Heart right ventricle (tissue), 16 donors: ENCODE data around the gene COL25A1. TPM values are rescaled to one million over a fixed set of nuclear protein-coding genes. Genes with fewer than 3 reads are reported as not detected.

Experiments
- ATAC-seq, 8 donors: fragments of 200-7000 bp; cut with Tn5 transposase; one replicate each; pipeline ENCODE4 v1.9.1; 2020; ENCODE audit warnings: mild to moderate bottlenecking in 8 of 8, moderate library complexity in 8 of 8, moderate number of reproducible peaks in 1 of 8
- DNase-seq, 2 donors: peaks; one replicate each; pipeline ENCODE4 v3.0.0-alpha.2; 2020
- H3K27ac ChIP-seq, 10 donors: fragments of 200-600 bp; sonication (generic) in 2 of 10; one replicate each; pipeline versions ENCODE4 v1.5.0 to v1.8.0; 2020 to 2022; ENCODE audit warnings: mild to moderate bottlenecking in 3 of 10
- H3K27me3 ChIP-seq, 7 donors: fragments of 200-600 bp; one replicate each; pipeline ENCODE4 v1.8.0; 2021 to 2022; ENCODE audit warnings: mild to moderate bottlenecking in 2 of 7
- H3K36me3 ChIP-seq, 9 donors: fragments of 200-600 bp; sonication (generic) in 1 of 9; one replicate each; pipeline versions ENCODE4 v1.5.0 to v1.8.0; 2020 to 2022; ENCODE audit warnings: mild to moderate bottlenecking in 2 of 9
- H3K4me1 ChIP-seq, 9 donors: fragments of 200-600 bp; sonication (generic) in 1 of 9; one replicate each; pipeline versions ENCODE4 v1.5.0 to v1.8.0; 2020 to 2022; ENCODE audit warnings: mild to moderate bottlenecking in 4 of 9
- H3K4me3 ChIP-seq, 10 donors: fragments of 200-600 bp; sonication (generic) in 2 of 10; one replicate each; pipeline versions ENCODE4 v1.5.0 to v1.8.0; 2020 to 2022; ENCODE audit warnings: mild to moderate bottlenecking in 7 of 10, moderate library complexity in 2 of 10
- H3K9me3 ChIP-seq, 11 donors: fragments of 200-600 bp in 10 of 11; sonication (generic) in 2 of 11; one replicate each; pipeline versions ENCODE4 v1.5.0 to v1.8.0; 2013 to 2022; ENCODE audit warnings: mild to moderate bottlenecking in 2 of 11, control low read depth in 1 of 11, moderate library complexity in 1 of 11
- CTCF ChIP-seq, 9 donors: fragments of 200-600 bp; sonication (generic) in 2 of 9; IDR thresholded peaks; one replicate each; pipeline versions ENCODE4 v1.5.0 to v1.8.0; 2021 to 2022; ENCODE audit warnings: antibody characterized with exemption in 9 of 9, mild to moderate bottlenecking in 5 of 9, moderate library complexity in 1 of 9
- WGBS, 2 donors: extraction: QIAGEN DNeasy Blood & Tissue Kit; methylation state at CpG; one replicate each; pipeline ENCODE4 v1.1.7; 2013; ENCODE audit warnings: inconsistent platforms in 1 of 2; 5-methylcytosine and 5-hydroxymethylcytosine counted together
- intact Hi-C, 10 donors: fragments of 100-400 bp; cut with DNase I; formaldehyde crosslinking; loops; one replicate each; pipeline versions ENCODE4 v1.11.1 to v1.14.2; 2022
- polyA plus RNA-seq, 2 donors: library from polyadenylated mRNA; stranded (reverse); fragments of 200-250 nt; gene quantifications; one replicate each; pipeline ENCODE4 v1.2.3, GENCODE V29; 2013
- total RNA-seq, 10 donors: library from RNA; stranded (reverse); fragmentation: NEBNext Ultra II Directional in 3 of 10; extraction: Animal tissue kit (Norgen Biotek cat#: 25700) in 3 of 10; gene quantifications; one replicate each; pipeline versions ENCODE4 v1.2.1 to v1.2.4, GENCODE V29; 2021 to 2023
- donor health status: Arrhythmogenic right ventricular cardiomyopathy.
- donor health status: ischemic (EF 13 %, LVEDD 7.1; RV severe dilation, severe dysfunction).
- donor health status: healthy with polysubstance abuse.
- donor health status: DM: no; HTN: yes; CAD: no.
- donor health status: DM: no; HTN: no; CAD: no.
- donor health status: ischemic (EF 25% LVEDD 6.9; RV normal size, moderate dysfunction).
- donor health status: ischemic (EF 25% LVEDD 5.7; RV mildly dilated, moderate dysfunction).
- donor health status: healthy.
- donor health status: DM: yes; HTN: yes; CAD: no.
- donor health status: Ischemic cardiomyopathy.
- donor health status: ischemic (EF 35%, LVEDD 5.7; RV mildly dilated, moderate dysfunction).
- donor health status: nonischemic (EF 11% LVEDD 7.7; RV severe dilation, severe dysfunction).
- donor health status: DM: yes; HTN: yes; CAD: no.
- donor health status: PGD.
- donor health status: ischemic (EF 29% LVEDD 5.4; RV normal size, mild dysfunction).
- donor health status: nonischemic (EF 23%, LVEDD 6.1; RV moderate dilation, normal function).

The COL25A1 gene
- total and polyA plus RNA-seq, 12 donors, result 0.07 to 1.2 (median 0.41) TPM

DNA sequence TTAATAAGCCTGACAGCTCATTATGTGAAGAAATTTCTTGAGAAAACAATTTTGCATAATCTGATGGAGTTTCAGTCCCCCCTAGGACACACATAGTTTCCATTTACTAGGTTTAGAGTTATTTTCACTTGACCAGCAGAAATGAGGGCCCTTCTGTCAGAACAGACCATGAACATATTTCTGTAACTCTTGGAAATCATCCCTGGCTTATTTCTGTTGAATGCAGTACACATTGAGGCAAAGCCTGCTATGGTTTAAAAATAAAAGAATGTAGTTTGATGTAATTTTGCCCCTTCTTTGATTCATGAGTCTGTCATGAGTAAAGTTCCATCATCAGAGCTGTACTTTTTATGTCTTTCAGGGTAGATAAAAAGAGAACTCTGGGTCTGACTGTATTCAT, 435.0 kb downstream of the COL25A1 start:
- no peaks in the 10 kb centered on the region for H3K27me3 ChIP-seq
- H3K9me3 ChIP-seq, result no peaks in the 10 kb centered on the region
- H3K4me3 ChIP-seq, result no peak overlapping the region
- no peaks in the 10 kb centered on the region for H3K36me3 ChIP-seq
- TF ChIP-seq CTCF (IDR thresholded peaks at IDR 0.05), result no peak
- intact Hi-C loops, result no loop called here
- H3K27ac ChIP-seq, result no peak overlapping the region
- DNase-seq, result no peak
- no peak for ATAC-seq
- H3K4me1 ChIP-seq, result no peaks in the 10 kb centered on the region

- DNase-seq (no peak), ATAC-seq (peak in 1 of 8 donors; percentile 47)
- H3K27ac ChIP-seq, result no peak overlapping the region
- no peaks in the 10 kb centered on the region for H3K27me3 ChIP-seq
- H3K4me3 ChIP-seq, result no peak overlapping the region
- H3K4me1 ChIP-seq, result no peaks in the 10 kb centered on the region
- H3K36me3 ChIP-seq, result no peaks in the 10 kb centered on the region
- 61 to 74% methylated on average over 2 of the region's 2 CpGs for WGBS, 2 donors
- no peaks in the 10 kb centered on the region for H3K9me3 ChIP-seq
- no peak for TF ChIP-seq CTCF (IDR thresholded peaks at IDR 0.05)
- intact Hi-C loops, result no loop called here
Observed at GRCh38 chr4:108861334-108861733, 441.1 kb downstream of the COL25A1 start.

DNA sequence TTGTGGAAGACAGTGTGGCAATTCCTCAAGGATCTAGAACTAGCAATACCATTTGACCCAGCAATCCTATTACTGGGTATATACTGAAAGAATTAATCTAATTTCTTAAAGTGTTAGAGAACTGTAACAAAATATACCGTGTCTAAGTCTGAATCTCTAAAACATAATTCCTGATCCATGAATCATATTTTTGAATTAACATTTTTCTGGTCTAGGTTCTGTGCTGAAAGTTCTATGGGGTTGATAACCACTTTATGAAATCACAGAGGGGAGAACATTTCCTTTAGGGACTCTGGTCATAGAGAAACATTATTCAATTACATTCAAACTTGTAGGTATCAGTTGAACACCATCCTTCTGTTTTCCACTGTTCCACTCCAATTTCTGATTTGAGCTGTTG, 447.7 kb downstream of the COL25A1 start:
- Histone ChIP-seq H3K4me1 (no peaks in the 10 kb centered on the region), H3K36me3 (no peaks in the 10 kb centered on the region), H3K9me3 (no peaks in the 10 kb centered on the region), H3K27ac (no peak overlapping the region), H3K27me3 (no peaks in the 10 kb centered on the region), H3K4me3 (no peak overlapping the region)
- DNase-seq (no peak), ATAC-seq (no peak)
- WGBS, 2 donors, result 90% methylated on average over 1 of the region's 1 CpG
- TF ChIP-seq CTCF (IDR thresholded peaks at IDR 0.05), result no peak
- intact Hi-C loops, result no loop called here

DNA sequence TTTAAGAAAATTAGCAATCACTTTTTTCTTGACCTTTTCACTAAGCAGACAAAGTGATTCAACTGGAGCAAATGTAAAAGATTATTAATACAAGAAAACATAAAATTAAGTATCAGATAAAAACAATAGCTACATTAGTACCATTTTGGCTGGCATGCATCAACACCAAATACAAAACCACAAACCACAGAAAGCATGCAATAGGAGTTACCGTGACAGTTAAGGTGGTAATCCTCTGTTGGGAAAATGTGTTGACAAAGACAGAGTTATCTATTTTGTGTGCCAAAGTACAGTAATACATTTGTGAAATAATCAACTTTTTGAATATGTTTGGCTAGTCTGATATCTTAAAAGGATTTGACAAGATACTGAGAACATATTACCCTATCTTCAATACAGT, 449.8 kb downstream of the COL25A1 start:
- no peak for TF ChIP-seq CTCF (IDR thresholded peaks at IDR 0.05)
- DNase-seq, result no peak
- no peaks in the 10 kb centered on the region for H3K27me3 ChIP-seq
- intact Hi-C loops, result no loop called here
- H3K9me3 ChIP-seq, result no peaks in the 10 kb centered on the region
- ATAC-seq, result no peak
- WGBS, 2 donors, result 80 to 94% methylated on average over 1 of the region's 1 CpG
- H3K27ac ChIP-seq, result no peak overlapping the region
- no peak overlapping the region for H3K4me3 ChIP-seq
- no peaks in the 10 kb centered on the region for H3K36me3 ChIP-seq
- no peaks in the 10 kb centered on the region for H3K4me1 ChIP-seq

DNA sequence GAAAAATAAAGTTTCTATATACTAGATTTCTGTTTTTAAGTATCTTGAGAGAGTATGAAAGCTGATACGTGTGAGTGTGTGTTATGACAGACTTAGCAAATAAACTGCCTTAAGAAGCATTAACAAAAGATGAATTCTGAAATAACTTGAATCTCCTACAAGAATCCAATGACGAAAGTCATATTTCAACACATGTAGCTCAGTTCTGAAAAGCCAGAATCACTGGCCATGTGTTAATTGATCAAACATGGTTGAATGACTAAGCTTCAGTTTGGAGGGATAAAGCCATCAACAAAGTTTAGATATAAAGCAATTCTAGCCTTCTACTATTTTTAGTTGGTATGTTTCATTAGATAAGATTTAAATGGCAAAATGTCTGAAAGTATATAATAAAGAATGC, 451.1 kb downstream of the COL25A1 start:
- WGBS, 2 donors, result 84 to 94% methylated on average over 2 of the region's 2 CpGs
- Histone ChIP-seq H3K9me3 (no peaks in the 10 kb centered on the region), H3K4me3 (no peak overlapping the region), H3K27me3 (no peaks in the 10 kb centered on the region), H3K4me1 (no peaks in the 10 kb centered on the region), H3K36me3 (no peaks in the 10 kb centered on the region), H3K27ac (no peak overlapping the region)
- no peak for TF ChIP-seq CTCF (IDR thresholded peaks at IDR 0.05)
- ATAC-seq (no peak), DNase-seq (no peak)
- intact Hi-C loops, result no loop called here
